A549 (cell line): ENCODE results near the gene B3GALT4.

Experiments used
- CHD2 ChIP-seq: fragments of 150-350 bp; IDR thresholded peaks from 2 replicates; pipeline ENCODE4 v1.6.1; 2014; ENCODE audit warnings: low read length; ENCODE audit not compliant: partially characterized antibody
- CHD4 ChIP-seq: fragments of 200-600 bp; sonication (generic); IDR thresholded peaks from 2 replicates; pipeline ENCODE4 v1.6.1; 2016; ENCODE audit warnings: antibody characterized with exemption, mild to moderate bottlenecking, borderline replicate concordance
- CTCF ChIP-seq: fragments of >200 bp; sonication (Bioruptor Twin); formaldehyde crosslinking; IDR thresholded peaks from 3 replicates; pipeline ENCODE4 v1.5.1; 2016
- EHMT2 ChIP-seq: fragments of 200-600 bp; sonication (generic); IDR thresholded peaks from 2 replicates; pipeline ENCODE4 v1.6.1; 2016; ENCODE audit warnings: antibody characterized with exemption, low read depth, mild to moderate bottlenecking, moderate library complexity
- GATA3 ChIP-seq: IDR thresholded peaks from 2 replicates; pipeline ENCODE4 v1.6.1; 2012; ENCODE audit warnings: borderline replicate concordance
- JUN ChIP-seq, 2 experiments: fragments of >200 bp; sonication (Bioruptor Twin); formaldehyde crosslinking; IDR thresholded peaks; 2 replicates in 1 of 2; 3 replicates in 1 of 2; pipeline ENCODE4 v1.6.1; 2016 to 2017
- MAFK ChIP-seq: fragments of 450-650 bp; IDR thresholded peaks from 2 replicates; pipeline ENCODE4 v1.6.1; 2014; ENCODE audit not compliant: partially characterized antibody
- NFE2L2 ChIP-seq: fragments of 150-350 bp; conservative IDR thresholded peaks from 2 replicates; pipeline ENCODE4 v1.6.1; 2014; ENCODE audit warnings: low read length
- RFX5 ChIP-seq: fragments of 450-650 bp; IDR thresholded peaks from 2 replicates; pipeline ENCODE4 v1.7.1; 2014; ENCODE audit warnings: antibody characterized with exemption, mild to moderate bottlenecking, moderate library complexity
- SMC3 ChIP-seq: fragments of >200 bp; sonication (Bioruptor Twin); formaldehyde crosslinking; IDR thresholded peaks from 3 replicates; pipeline ENCODE4 v1.6.1; 2018; ENCODE audit warnings: inconsistent platforms
- TP53 ChIP-seq: fragments of 250-450 bp; sonication (Bioruptor Pico); IDR thresholded peaks from 2 replicates; pipeline ENCODE4 v1.5.0; 2021; ENCODE audit warnings: mild to moderate bottlenecking, moderate library complexity
- USF2 ChIP-seq: fragments of 450-650 bp; IDR thresholded peaks from 2 replicates; pipeline ENCODE4 v1.6.1; 2014; ENCODE audit warnings: antibody characterized with exemption
- TF ChIP-seq, protein P1 (sequence below): IDR thresholded peaks from 2 replicates; pipeline ENCODE4 v1.6.1; 2012

DNA sequence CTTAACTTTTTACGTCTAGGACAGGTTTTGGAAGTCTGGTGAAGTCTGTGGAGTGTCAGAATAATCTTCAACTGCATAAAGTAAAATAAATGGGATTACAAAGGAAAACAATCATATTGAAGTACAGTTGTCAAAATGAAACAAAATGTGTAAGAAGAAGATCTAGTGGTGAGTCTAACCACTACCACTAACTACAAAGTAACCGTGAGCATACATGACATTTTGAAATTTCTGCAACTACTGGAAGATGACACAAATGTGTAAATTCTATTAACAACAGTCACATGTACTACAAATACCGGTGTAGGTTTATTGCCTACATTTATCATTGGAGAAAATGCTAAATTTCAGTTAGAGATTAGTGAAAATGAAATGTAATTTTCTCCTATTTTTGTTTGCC lies 35.0 kb upstream of the B3GALT4 start:
- TF ChIP-seq CHD4 (no peak), TP53 (CRISPR knock-in tag) (no peak), CTCF (no peak), EHMT2 (no peak), RFX5 (no peak), GATA3 (no peak), CHD2 (no peak), MAFK (no peak), USF2 (no peak), NFE2L2 (no peak), SMC3 (no peak), JUN (IDR thresholded peaks at IDR 0.05) (no peak)
- TF ChIP-seq, protein P1, sequence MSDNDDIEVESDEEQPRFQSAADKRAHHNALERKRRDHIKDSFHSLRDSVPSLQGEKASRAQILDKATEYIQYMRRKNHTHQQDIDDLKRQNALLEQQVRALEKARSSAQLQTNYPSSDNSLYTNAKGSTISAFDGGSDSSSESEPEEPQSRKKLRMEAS: no peak
